OCI-LY3 (cell line): ENCODE data around the gene CEP112.

ENCODE experiments used
- EZH2phosphoT487 ChIP-seq: fragments of 200-600 bp; shearing (Covaris generic); IDR thresholded peaks from 2 replicates; pipeline ENCODE4 v1.6.1; 2018; ENCODE audit warnings: antibody characterized with exemption, mixed run types, low read depth
- TF ChIP-seq, protein P1 (sequence below): fragments of 200-600, 300-600 bp; sonication (generic); IDR thresholded peaks from 2 replicates; pipeline ENCODE4 v1.5.1; 2014; ENCODE audit warnings: antibody characterized with exemption, low read length, low read depth

DNA sequence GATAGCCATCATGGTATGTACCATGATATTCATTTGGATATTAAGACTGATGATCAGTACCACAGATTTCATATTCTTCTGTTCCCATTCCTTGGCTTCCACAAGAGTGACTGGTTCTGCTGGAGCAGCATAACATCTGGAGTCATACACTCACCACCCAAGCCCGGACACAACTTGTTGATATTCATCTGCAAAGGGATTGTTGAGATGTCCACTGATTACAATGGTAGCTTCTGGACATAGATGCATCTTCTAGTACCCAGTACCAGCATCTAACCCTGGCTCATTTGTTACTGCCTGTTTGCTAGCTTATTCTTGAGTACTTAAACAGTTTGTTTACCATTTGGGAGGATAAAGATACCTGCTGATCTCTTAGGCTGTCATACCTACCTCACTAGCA lies 394.8 kb downstream of the CEP112 start:
- TF ChIP-seq, protein P1, sequence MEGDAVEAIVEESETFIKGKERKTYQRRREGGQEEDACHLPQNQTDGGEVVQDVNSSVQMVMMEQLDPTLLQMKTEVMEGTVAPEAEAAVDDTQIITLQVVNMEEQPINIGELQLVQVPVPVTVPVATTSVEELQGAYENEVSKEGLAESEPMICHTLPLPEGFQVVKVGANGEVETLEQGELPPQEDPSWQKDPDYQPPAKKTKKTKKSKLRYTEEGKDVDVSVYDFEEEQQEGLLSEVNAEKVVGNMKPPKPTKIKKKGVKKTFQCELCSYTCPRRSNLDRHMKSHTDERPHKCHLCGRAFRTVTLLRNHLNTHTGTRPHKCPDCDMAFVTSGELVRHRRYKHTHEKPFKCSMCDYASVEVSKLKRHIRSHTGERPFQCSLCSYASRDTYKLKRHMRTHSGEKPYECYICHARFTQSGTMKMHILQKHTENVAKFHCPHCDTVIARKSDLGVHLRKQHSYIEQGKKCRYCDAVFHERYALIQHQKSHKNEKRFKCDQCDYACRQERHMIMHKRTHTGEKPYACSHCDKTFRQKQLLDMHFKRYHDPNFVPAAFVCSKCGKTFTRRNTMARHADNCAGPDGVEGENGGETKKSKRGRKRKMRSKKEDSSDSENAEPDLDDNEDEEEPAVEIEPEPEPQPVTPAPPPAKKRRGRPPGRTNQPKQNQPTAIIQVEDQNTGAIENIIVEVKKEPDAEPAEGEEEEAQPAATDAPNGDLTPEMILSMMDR: no peak
- no peak for TF ChIP-seq EZH2phosphoT487
